Activated B cell treated with CpG ODN at 0.5 μM for 24 hours (primary cell): ENCODE measurements around the gene COL11A1. TPM values are rescaled to one million over a fixed set of nuclear protein-coding genes. Genes with fewer than 3 reads are reported as not detected.

Experiments used
- ATAC-seq: fragments of 200-7000 bp; cut with Tn5 transposase; one replicate; pipeline ENCODE4 v1.10.0; 2021; ENCODE audit warnings: low read depth, mild to moderate bottlenecking, moderate library complexity
- CTCF ChIA-PET: fragments of 350-600 bp; sonication (Branson Sonifier 250); formaldehyde crosslinking; loops from one replicate; lab custom pipeline; 2021; ENCODE audit warnings: antibody characterized with exemption; lab: Charles Lee
- POLR2A ChIA-PET: fragments of 350-600 bp; sonication (Branson Sonifier 250); formaldehyde crosslinking; loops from one replicate; lab custom pipeline; 2021; ENCODE audit warnings: antibody characterized with exemption; lab: Charles Lee
- DNase-seq: peaks from one replicate; pipeline ENCODE4 v3.0.0; 2022
- H3K27ac Mint-ChIP-seq: one replicate; pipeline ENCODE4 v1.8.0; 2020; ENCODE audit warnings: mixed read lengths
- H3K27me3 Mint-ChIP-seq: one replicate; pipeline ENCODE4 v1.8.0; 2021; ENCODE audit warnings: mixed read lengths
- H3K36me3 Mint-ChIP-seq: one replicate; pipeline ENCODE4 v1.8.0; 2021; ENCODE audit warnings: low read depth, mixed read lengths
- H3K4me1 Mint-ChIP-seq: one replicate; pipeline ENCODE4 v1.8.0; 2021; ENCODE audit warnings: mixed read lengths
- H3K4me3 Mint-ChIP-seq: one replicate; pipeline ENCODE4 v1.8.0; 2020; ENCODE audit warnings: mild to moderate bottlenecking, mixed read lengths
- H3K9me3 Mint-ChIP-seq: one replicate; pipeline ENCODE4 v1.8.0; 2020; ENCODE audit warnings: mixed read lengths
- intact Hi-C: fragments of 100-400 bp; cut with micrococcal nuclease; formaldehyde crosslinking; loops from one replicate; pipeline ENCODE4 v1.15.1; 2024
- total RNA-seq: library from RNA; stranded (reverse); gene quantifications from 2 replicates; pipeline ENCODE4 v1.2.3, GENCODE V29; 2022
- TF ChIP-seq, protein P1 (sequence below): fragments of 200-600 bp; IDR thresholded peaks from one replicate; pipeline ENCODE4 v1.8.0; 2022; ENCODE audit warnings: antibody characterized with exemption, mild to moderate bottlenecking

COL11A1 gene
- total RNA-seq, 1 donor from 2014 or later, result not detected

GRCh38 chr1:102851616-102852015 is 256.7 kb downstream of the COL11A1 start:
- intact Hi-C loops, result no loop called here
- no peak overlapping the region for H3K4me3 Mint-ChIP-seq

DNA sequence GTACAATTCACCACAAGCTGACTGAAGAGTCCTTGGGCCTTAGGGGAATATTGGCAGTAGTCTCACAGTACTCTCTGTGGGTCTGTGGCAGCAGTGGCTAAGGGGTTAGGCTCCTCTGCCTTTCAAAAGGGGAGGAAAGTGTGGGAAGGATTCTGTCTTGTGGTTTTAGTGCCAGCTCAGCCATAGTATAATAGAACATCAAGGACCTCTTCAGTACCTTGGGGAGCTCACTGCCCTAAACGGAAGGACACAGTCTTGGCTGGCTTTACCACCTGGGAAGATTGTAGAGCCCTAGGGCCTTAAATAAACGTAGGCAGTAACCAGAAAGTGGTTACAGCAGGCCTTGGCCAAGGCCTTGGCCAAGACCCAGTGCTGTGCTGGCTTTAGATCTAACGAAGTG is 265.7 kb downstream of the COL11A1 start:
- Mint-ChIP-seq H3K27ac (no peak overlapping the region), H3K36me3 (no peaks in the 10 kb centered on the region), H3K27me3 (no peaks in the 10 kb centered on the region), H3K4me1 (no peaks in the 10 kb centered on the region), H3K9me3 (peaks cover 5% of the 10 kb centered on the region), H3K4me3 (no peak overlapping the region)
- CTCF ChIA-PET, result no interaction called here
- POLR2A ChIA-PET, result no interaction called here
- ATAC-seq (no peak), DNase-seq (no peak)
- TF ChIP-seq, protein P1, sequence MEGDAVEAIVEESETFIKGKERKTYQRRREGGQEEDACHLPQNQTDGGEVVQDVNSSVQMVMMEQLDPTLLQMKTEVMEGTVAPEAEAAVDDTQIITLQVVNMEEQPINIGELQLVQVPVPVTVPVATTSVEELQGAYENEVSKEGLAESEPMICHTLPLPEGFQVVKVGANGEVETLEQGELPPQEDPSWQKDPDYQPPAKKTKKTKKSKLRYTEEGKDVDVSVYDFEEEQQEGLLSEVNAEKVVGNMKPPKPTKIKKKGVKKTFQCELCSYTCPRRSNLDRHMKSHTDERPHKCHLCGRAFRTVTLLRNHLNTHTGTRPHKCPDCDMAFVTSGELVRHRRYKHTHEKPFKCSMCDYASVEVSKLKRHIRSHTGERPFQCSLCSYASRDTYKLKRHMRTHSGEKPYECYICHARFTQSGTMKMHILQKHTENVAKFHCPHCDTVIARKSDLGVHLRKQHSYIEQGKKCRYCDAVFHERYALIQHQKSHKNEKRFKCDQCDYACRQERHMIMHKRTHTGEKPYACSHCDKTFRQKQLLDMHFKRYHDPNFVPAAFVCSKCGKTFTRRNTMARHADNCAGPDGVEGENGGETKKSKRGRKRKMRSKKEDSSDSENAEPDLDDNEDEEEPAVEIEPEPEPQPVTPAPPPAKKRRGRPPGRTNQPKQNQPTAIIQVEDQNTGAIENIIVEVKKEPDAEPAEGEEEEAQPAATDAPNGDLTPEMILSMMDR, result no peak
- intact Hi-C loops, result no loop called here

More at GRCh38 chr1:102851616-102852015, 256.7 kb downstream of the COL11A1 start:
- TF ChIP-seq, protein P1, result no peak
- Mint-ChIP-seq H3K9me3 (peaks cover 15% of the 10 kb centered on the region), H3K27me3 (no peaks in the 10 kb centered on the region), H3K36me3 (no peaks in the 10 kb centered on the region), H3K4me1 (no peaks in the 10 kb centered on the region), H3K27ac (no peak overlapping the region)
- ATAC-seq (no peak), DNase-seq (no peak)
- CTCF ChIA-PET, result no interaction called here
- POLR2A ChIA-PET, result no interaction called here

DNA sequence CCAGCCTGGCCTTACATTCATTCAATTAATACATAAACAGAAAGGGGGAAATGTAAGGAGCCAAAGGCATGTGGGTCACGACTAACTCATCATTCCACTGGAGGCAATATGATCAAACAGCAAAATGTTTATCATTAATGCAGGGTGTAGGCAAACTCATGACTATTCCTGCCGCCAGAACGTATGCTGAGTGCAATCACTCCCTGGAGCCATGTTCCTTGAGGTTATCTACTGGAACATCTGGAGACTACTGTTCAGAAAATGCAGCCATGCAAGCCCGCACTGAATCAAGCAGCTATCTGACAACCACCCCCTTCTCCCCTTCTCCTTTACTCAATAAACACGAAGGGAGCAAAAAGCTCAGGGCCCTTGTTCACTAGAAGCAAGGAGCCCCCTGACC is 267.6 kb downstream of the COL11A1 start:
- CTCF ChIA-PET, result no interaction called here
- DNase-seq, result no peak
- H3K4me3 Mint-ChIP-seq, result no peak overlapping the region
- H3K27me3 Mint-ChIP-seq, result no peaks in the 10 kb centered on the region
- TF ChIP-seq, protein P1, result no peak
- no peak for ATAC-seq
- H3K36me3 Mint-ChIP-seq, result no peaks in the 10 kb centered on the region
- H3K9me3 Mint-ChIP-seq, result peaks cover 5% of the 10 kb centered on the region
- POLR2A ChIA-PET, result no interaction called here
- intact Hi-C loops, result no loop called here
- H3K4me1 Mint-ChIP-seq, result no peaks in the 10 kb centered on the region
- H3K27ac Mint-ChIP-seq, result no peak overlapping the region

- Mint-ChIP-seq H3K27me3 (no peaks in the 10 kb centered on the region), H3K4me3 (no peak overlapping the region), H3K9me3 (peaks cover 7% of the 10 kb centered on the region), H3K36me3 (no peaks in the 10 kb centered on the region), H3K4me1 (no peaks in the 10 kb centered on the region), H3K27ac (no peak overlapping the region)
- intact Hi-C loops, result no loop called here
- DNase-seq (no peak), ATAC-seq (no peak)
- CTCF ChIA-PET, result no interaction called here
- POLR2A ChIA-PET, result no interaction called here
- TF ChIP-seq, protein P1, result no peak
These were observed 270.3 kb downstream of the COL11A1 start for GRCh38 chr1:102838016-102838415.

GRCh38 chr1:102837551-102837950 is 270.8 kb downstream of the COL11A1 start:
- no peak overlapping the region for H3K4me3 Mint-ChIP-seq
- CTCF ChIA-PET, result no interaction called here
- no peaks in the 10 kb centered on the region for H3K4me1 Mint-ChIP-seq
- POLR2A ChIA-PET, result no interaction called here
- DNase-seq (no peak), ATAC-seq (no peak)
- TF ChIP-seq, protein P1, result no peak
- H3K27me3 Mint-ChIP-seq, result no peaks in the 10 kb centered on the region
- H3K9me3 Mint-ChIP-seq, result peaks cover 7% of the 10 kb centered on the region
- intact Hi-C loops, result no loop called here
- H3K27ac Mint-ChIP-seq, result no peak overlapping the region
- H3K36me3 Mint-ChIP-seq, result no peaks in the 10 kb centered on the region
